Activated CD4-positive, alpha-beta T cell treated with anti-CD3 and anti-CD28 coated beads for 1 hour (primary cell): ENCODE measurements around the gene ARHGEF1.
"Not testable (repeated sequence)": the region's sequence is repeated elsewhere in the genome, so short reads cannot be mapped to it uniquely, and the experiment has no call there.

Experiments
- DNase-seq: peaks from one replicate; pipeline ENCODE4 v3.0.0-alpha.2; 2020

ARHGEF1 gene

GRCh38 chr19:41863209-41863931 is 19.6 kb upstream of the ARHGEF1 start:
- no peak for DNase-seq

GRCh38 chr19:41864374-41864773 is 18.6 kb upstream of the ARHGEF1 start:
- DNase-seq: no peak

GRCh38 chr19:41866284-41866683 is 16.7 kb upstream of the ARHGEF1 start:
- DNase-seq: no peak

- no peak for DNase-seq
Observed at GRCh38 chr19:41868120-41868988, 14.6 kb upstream of the ARHGEF1 start.

GRCh38 chr19:41868989-41869300 is 14.0 kb upstream of the ARHGEF1 start:
- no peak for DNase-seq

GRCh38 chr19:41869374-41869955 is 13.5 kb upstream of the ARHGEF1 start:
- DNase-seq: no peak

GRCh38 chr19:41870401-41870873 is 12.5 kb upstream of the ARHGEF1 start:
- no peak for DNase-seq

GRCh38 chr19:41871573-41872383 is 11.2 kb upstream of the ARHGEF1 start:
- DNase-seq: peak; percentile 34

GRCh38 chr19:41872384-41872774 is 10.6 kb upstream of the ARHGEF1 start:
- no peak for DNase-seq

GRCh38 chr19:41872775-41873647 is 10.0 kb upstream of the ARHGEF1 start:
- peak; percentile 66 for DNase-seq

GRCh38 chr19:41875973-41876372 is 7.0 kb upstream of the ARHGEF1 start:
- DNase-seq: not testable (repeated sequence)

GRCh38 chr19:41876847-41877832 is 5.8 kb upstream of the ARHGEF1 start, which contains the start of gene CD79A:
TSS of gene CD79A (plus strand) at chr19:41877279. CDS start at chr19:41877305, 26 bp downstream.
- no peak for DNase-seq

- no peak for DNase-seq
Observed at GRCh38 chr19:41877916-41878905, 4.8 kb upstream of the ARHGEF1 start.

- no peak for DNase-seq
Observed at GRCh38 chr19:41879080-41879479, 3.9 kb upstream of the ARHGEF1 start.

- no peak for DNase-seq
Observed at GRCh38 chr19:41879670-41880328, 3.2 kb upstream of the ARHGEF1 start.

- no peak for DNase-seq
Observed at GRCh38 chr19:41880329-41880708, 2.7 kb upstream of the ARHGEF1 start.

- no peak for DNase-seq
Observed at GRCh38 chr19:41883463-41883820, 458 bp downstream of the ARHGEF1 start.

- peak; percentile 80 for DNase-seq
Observed at GRCh38 chr19:41883821-41884733, 1.1 kb downstream of the ARHGEF1 start.
